Colonic mucosa (tissue), 4 donors: ENCODE results near the gene SFTPD. TPM values are rescaled to one million over a fixed set of nuclear protein-coding genes. Genes with fewer than 3 reads are reported as not detected.

ENCODE experiments used
- DNase-seq: peaks from one replicate; pipeline ENCODE4 v3.0.0-alpha.2; 2020
- H3K27ac ChIP-seq: fragments of 200-600 bp; one replicate; pipeline ENCODE4 v1.8.0; 2021
- H3K27me3 ChIP-seq: fragments of 200-600 bp; one replicate; pipeline ENCODE4 v1.8.0; 2021
- H3K36me3 ChIP-seq: fragments of 200-600 bp; one replicate; pipeline ENCODE4 v1.8.0; 2021
- H3K4me1 ChIP-seq: fragments of 200-600 bp; one replicate; pipeline ENCODE4 v1.8.0; 2021; ENCODE audit warnings: mild to moderate bottlenecking
- H3K4me3 ChIP-seq: fragments of 200-600 bp; one replicate; pipeline ENCODE4 v1.8.0; 2021
- H3K9ac ChIP-seq, 2 donors: one replicate each; pipeline ENCODE4 v1.7.0; 2013; ENCODE audit warnings: control low read depth in 2 of 2, low read depth in 2 of 2, low read length in 2 of 2
- H3K9me3 ChIP-seq: fragments of 200-600 bp; one replicate; pipeline ENCODE4 v1.8.0; 2021
- intact Hi-C: fragments of 100-400 bp; cut with DNase I; formaldehyde crosslinking; loops from one replicate; pipeline ENCODE4 v1.14.1; 2022
- total RNA-seq, 2 donors: library from RNA; stranded (reverse); fragmentation: NEBNext Ultra II Directional in 1 of 2; extraction: Animal tissue kit (Norgen Biotek cat#: 25700) in 1 of 2; gene quantifications; one replicate each; pipeline ENCODE4 v1.2.1, GENCODE V29; 2021
- TF ChIP-seq, protein P1 (sequence below): fragments of 200-600 bp; IDR thresholded peaks from one replicate; pipeline ENCODE4 v1.8.0; 2022; ENCODE audit warnings: antibody characterized with exemption, mild to moderate bottlenecking
- donor health status: healthy.
- donor health status: DM: no; HTN: no; CAD: no.
- donor health status: DM: no; HTN: no; CAD: no.

The SFTPD gene
- total RNA-seq, 2 donors from 2014 or later, result 0.27 to 0.67 TPM

DNA sequence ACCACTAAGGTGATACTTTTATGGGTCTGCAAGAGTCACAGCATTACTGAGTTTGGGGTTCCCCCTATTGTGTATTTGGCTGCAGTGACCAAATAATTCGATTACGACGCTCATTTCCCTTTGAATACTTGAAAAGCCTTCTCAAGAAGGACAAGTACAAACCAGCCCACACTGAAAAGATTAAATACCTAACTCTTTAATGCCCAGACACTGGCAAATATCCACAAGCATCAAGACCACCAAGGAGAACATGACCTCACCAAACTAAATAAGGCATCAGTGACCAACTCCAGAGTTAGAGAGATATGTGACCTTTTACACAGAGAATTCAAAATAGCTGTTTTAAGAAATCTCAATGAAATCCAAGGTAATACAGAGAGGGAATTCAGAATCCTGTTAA, 31.8 kb upstream of the SFTPD start:
- peaks cover 6% of the 10 kb centered on the region for H3K27me3 ChIP-seq
- intact Hi-C loops, result no loop called here
- H3K9ac ChIP-seq, result no peak overlapping the region
- no peak for DNase-seq
- no peak overlapping the region for H3K4me3 ChIP-seq
- no peaks in the 10 kb centered on the region for H3K36me3 ChIP-seq
- H3K4me1 ChIP-seq, result no peaks in the 10 kb centered on the region
- no peaks in the 10 kb centered on the region for H3K9me3 ChIP-seq
- no peak overlapping the region for H3K27ac ChIP-seq
- TF ChIP-seq, protein P1, sequence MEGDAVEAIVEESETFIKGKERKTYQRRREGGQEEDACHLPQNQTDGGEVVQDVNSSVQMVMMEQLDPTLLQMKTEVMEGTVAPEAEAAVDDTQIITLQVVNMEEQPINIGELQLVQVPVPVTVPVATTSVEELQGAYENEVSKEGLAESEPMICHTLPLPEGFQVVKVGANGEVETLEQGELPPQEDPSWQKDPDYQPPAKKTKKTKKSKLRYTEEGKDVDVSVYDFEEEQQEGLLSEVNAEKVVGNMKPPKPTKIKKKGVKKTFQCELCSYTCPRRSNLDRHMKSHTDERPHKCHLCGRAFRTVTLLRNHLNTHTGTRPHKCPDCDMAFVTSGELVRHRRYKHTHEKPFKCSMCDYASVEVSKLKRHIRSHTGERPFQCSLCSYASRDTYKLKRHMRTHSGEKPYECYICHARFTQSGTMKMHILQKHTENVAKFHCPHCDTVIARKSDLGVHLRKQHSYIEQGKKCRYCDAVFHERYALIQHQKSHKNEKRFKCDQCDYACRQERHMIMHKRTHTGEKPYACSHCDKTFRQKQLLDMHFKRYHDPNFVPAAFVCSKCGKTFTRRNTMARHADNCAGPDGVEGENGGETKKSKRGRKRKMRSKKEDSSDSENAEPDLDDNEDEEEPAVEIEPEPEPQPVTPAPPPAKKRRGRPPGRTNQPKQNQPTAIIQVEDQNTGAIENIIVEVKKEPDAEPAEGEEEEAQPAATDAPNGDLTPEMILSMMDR, result no peak

DNA sequence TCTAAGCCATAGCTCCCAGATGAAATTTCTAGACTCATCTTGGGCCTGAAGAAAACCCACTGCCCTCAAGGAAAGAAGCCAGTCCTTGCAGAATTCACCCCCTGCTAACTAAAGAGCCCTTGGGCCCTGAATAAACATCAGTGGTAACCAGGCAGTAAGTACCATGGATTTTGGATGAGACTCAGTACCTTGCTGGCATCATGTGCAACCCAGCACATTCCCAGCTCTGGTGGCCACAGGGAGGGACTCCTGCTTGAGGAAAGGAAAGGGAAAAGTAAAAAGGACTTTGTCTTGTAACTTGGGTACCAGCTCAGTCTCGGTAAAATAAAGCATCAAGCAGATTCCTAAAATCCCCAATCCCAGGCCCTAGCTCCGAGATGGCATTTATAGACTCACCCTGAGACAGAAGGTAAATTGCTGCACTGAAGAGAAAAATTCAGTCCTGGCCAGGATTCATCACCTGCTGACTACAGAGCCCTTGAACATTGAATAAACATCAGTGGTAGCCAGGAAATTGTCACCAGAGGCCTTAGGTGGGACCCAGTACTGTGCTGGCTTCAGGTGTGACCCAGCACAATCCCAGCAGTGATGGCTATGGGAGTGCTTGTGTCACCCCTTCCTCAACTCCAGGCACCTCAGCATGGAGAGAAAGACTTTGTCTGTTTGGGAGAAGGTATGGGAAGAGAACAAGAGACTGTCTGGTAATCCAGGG, 31.2 kb upstream of the SFTPD start:
- intact Hi-C loops, result no loop called here
- Histone ChIP-seq H3K9ac (no peak overlapping the region), H3K4me3 (no peak overlapping the region), H3K36me3 (no peaks in the 10 kb centered on the region), H3K4me1 (no peaks in the 10 kb centered on the region), H3K27ac (no peak overlapping the region), H3K27me3 (peaks cover 6% of the 10 kb centered on the region), H3K9me3 (no peaks in the 10 kb centered on the region)
- DNase-seq, result no peak
- TF ChIP-seq, protein P1, result no peak

DNA sequence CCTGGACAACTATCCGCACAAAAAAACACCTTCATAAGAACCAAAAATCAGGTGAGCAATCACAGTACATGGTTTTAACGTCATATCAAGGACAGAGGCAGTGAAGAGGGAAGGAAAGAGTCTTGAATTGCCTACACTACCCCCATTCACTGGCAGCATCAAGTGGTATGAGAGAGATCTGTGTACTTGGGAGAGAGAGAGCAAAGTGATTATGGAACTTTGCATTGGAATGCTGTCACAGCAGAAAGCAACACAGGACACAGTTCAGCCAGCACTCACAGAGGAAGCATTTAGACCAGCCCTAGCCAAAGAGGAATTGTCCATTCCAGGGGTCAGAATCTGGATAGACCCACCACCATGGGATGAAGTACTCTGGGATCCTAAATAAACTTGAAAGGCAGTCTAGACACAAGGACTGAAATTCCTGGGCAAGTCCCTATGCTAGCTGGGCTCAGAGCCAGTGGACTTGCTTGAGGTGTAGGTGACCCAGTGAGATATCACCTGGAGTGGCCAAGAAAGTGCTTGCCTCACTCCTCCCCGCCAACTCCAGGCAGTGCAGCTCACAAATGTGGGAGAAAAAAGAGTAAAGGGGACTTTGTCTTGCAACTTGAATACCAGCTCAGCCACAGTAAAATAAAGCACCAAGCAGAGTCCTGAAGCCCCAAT, 30.5 kb upstream of the SFTPD start:
- no peaks in the 10 kb centered on the region for H3K4me1 ChIP-seq
- DNase-seq, result no peak
- TF ChIP-seq, protein P1, result no peak
- no peak overlapping the region for H3K9ac ChIP-seq
- intact Hi-C loops, result no loop called here
- H3K36me3 ChIP-seq, result no peaks in the 10 kb centered on the region
- H3K4me3 ChIP-seq, result no peak overlapping the region
- peaks cover 6% of the 10 kb centered on the region for H3K27me3 ChIP-seq
- no peaks in the 10 kb centered on the region for H3K9me3 ChIP-seq
- H3K27ac ChIP-seq, result no peak overlapping the region

DNA sequence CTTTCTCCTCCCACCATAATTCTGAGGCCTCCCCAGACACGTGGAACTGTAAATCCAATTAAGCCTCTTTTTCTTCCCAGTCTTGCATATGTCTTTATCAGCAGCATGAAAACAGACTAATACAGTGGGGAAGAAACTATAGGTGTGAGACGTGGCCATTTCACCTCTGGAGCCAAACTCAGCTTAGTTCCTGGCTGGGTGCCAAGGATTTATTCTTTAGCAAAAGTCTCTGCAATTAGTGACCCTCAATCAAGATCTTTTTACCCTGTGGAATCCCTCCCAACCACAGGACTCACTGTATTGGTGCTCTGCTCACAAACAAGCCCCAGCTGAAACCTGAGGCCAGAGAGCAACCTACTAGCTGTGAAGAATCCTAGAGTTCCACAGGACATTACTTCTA, 28.1 kb upstream of the SFTPD start:
- Histone ChIP-seq H3K27ac (no peak overlapping the region), H3K9ac (no peak overlapping the region), H3K4me1 (no peaks in the 10 kb centered on the region), H3K9me3 (no peaks in the 10 kb centered on the region), H3K36me3 (no peaks in the 10 kb centered on the region), H3K4me3 (no peak overlapping the region), H3K27me3 (no peaks in the 10 kb centered on the region)
- intact Hi-C loops, result no loop called here
- TF ChIP-seq, protein P1, result no peak
- no peak for DNase-seq

DNA sequence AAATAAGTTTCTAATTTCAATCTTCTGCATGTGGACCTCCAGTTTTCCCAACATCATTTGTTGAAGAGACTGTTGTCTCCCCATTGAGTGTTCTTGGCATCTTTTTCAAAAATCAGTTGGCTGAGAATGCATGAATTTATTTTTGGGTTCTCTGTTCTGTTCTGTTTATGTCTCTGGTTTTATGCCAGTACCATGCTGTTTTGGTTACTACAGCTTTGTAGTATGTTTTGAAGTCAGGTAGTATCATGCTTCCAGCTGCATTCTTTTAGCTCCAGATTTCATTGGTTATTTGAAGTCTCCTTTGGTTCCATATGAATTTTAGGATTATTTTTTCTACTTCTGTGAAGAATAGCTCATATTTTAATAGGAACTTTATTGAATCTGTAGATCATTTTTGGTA, 21.2 kb upstream of the SFTPD start:
- Histone ChIP-seq H3K27ac (no peak overlapping the region), H3K4me1 (no peaks in the 10 kb centered on the region)

More for the DNA sequence above, 21.2 kb upstream of the SFTPD start:
- Histone ChIP-seq H3K4me3 (no peak overlapping the region), H3K9me3 (no peaks in the 10 kb centered on the region), H3K36me3 (no peaks in the 10 kb centered on the region), H3K27me3 (no peaks in the 10 kb centered on the region), H3K9ac (no peak overlapping the region)
- intact Hi-C loops, result no loop called here
- no peak for DNase-seq
- TF ChIP-seq, protein P1, result no peak
